GM12892 (cell line): Measurements from ENCODE around the gene DAPK1.

Source experiments
- POLR2A ChIP-seq: IDR thresholded peaks from 2 replicates; pipeline ENCODE4 v1.6.1; 2011; ENCODE audit warnings: low read depth, low read length, control low read depth
- TAF1 ChIP-seq: IDR thresholded peaks from 2 replicates; pipeline ENCODE4 v1.6.1; 2011; ENCODE audit warnings: low read depth, mild to moderate bottlenecking, control low read depth, low read length, borderline replicate concordance

- TF ChIP-seq POLR2A (no peak), TAF1 (no peak)
Observed at GRCh38 chr9:87615136-87615535, 117.5 kb downstream of the DAPK1 start.
